NCI-H1105 (cell line): ENCODE data around the gene HFE.
"Not testable (repeated sequence)": the region's sequence is repeated elsewhere in the genome, so short reads cannot be mapped to it uniquely, and the experiment has no call there.

Experiments used
- DNase-seq: peaks from one replicate; lab custom pipeline; 2025; lab: John Stamatoyannopoulos, UW

Gene HFE

GRCh38 chr6:26087284-26088115 lies at the start of gene HFE:
HFE (plus strand) TSS chr6:26087429; CDS start chr6:26087441, 12 bp downstream.
- DNase-seq: no peak

GRCh38 chr6:26041946-26042345 lies 45.3 kb upstream of the HFE start:
- DNase-seq: no peak

GRCh38 chr6:26043384-26044139 lies 43.7 kb upstream of the HFE start:
- peak; percentile 95 for DNase-seq

GRCh38 chr6:26044140-26045064 lies 42.8 kb upstream of the HFE start:
- DNase-seq: no peak

- DNase-seq: peak; percentile 93
Measured at GRCh38 chr6:26045065-26045927, 41.9 kb upstream of the HFE start.

- DNase-seq: no peak
Measured at GRCh38 chr6:26045928-26046368, 41.3 kb upstream of the HFE start.

- not testable (repeated sequence) for DNase-seq
Measured at GRCh38 chr6:26047329-26047728, 39.9 kb upstream of the HFE start.

- no peak for DNase-seq
Measured at GRCh38 chr6:26048590-26048989, 38.6 kb upstream of the HFE start.

GRCh38 chr6:26051665-26052310 lies 35.4 kb upstream of the HFE start:
- no peak for DNase-seq

GRCh38 chr6:26052762-26053250 lies 34.4 kb upstream of the HFE start:
- not testable (repeated sequence) for DNase-seq

GRCh38 chr6:26053992-26054780 lies 33.0 kb upstream of the HFE start:
- DNase-seq: no peak

- DNase-seq: peak; percentile 87
Measured at GRCh38 chr6:26054781-26055718, 32.2 kb upstream of the HFE start.

- DNase-seq: peak; percentile 89
Measured at GRCh38 chr6:26055719-26056582, 31.3 kb upstream of the HFE start.

GRCh38 chr6:26056583-26057350 lies 30.5 kb upstream of the HFE start:
- DNase-seq: no peak

GRCh38 chr6:26057899-26058298 lies 29.3 kb upstream of the HFE start:
- no peak for DNase-seq

- DNase-seq: not testable (repeated sequence)
Measured at GRCh38 chr6:26058477-26059033, 28.7 kb upstream of the HFE start.
